ENCODE data around the gene OTUD6A. TPM values are rescaled to one million over a fixed set of nuclear protein-coding genes. Genes with fewer than 3 reads are reported as not detected.

OTUD6A gene
- total RNA-seq, 8 experiments from 2014 or later: 0.22 to 0.24 TPM; not detected in 6

DNA sequence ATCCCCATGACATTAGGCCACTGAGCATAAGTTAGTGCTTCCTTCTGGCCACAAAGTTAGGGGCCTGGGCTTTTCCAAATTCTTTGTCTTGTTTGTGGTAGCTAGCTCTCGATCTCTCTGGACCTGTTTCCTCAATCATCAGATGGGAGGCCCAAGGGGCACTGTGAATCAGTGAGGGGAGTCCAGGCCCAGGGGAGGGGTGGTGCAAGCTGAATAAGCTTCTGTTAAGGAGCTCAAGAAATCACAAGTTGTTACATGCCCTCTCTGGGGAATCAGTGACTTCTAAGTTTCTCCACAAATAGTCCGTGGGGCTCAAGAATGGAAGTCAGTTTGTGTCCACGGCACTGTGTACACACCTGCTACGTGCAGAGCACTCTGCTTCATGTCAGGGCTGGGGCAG is 27.6 kb upstream of the OTUD6A start:
- H3K4me1 ChIP-seq (replicated peaks in 1 of 2): no peaks in the 10 kb centered on the region
- no peak for ATAC-seq (replicated peaks in 6 of 8)

DNA sequence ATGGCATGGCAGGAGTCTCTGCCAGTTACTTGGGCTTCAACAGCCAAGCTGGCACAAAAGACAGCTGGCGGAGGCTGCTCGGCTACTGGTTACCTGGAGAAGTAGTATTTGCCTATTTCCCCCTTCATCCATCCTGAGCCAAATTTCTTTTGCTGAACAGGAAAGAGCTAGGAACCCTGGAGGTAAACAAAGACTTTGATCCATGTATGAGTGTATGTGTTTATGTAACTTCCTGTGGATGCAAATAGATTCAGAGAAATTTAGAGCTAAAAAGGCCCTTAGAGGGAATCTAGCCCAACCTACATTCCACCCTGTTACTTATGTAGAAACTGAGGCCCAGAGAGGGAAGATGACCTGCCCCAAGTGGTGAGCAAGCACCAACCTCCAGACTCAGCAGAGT is 23.7 kb upstream of the OTUD6A start:
- ATAC-seq (replicated peaks in 6 of 8): peak in 1 of 8 experiments; percentile 33
- Histone ChIP-seq H3K27ac (no peak overlapping the region), H3K4me1 (replicated peaks in 1 of 2) (no peaks in the 10 kb centered on the region), H3K4me3 (no peak overlapping the region)
- in situ Hi-C loops (cut with MboI; ENCODE audit: low pct_unique_long_range_greater_than_20kb in 2 of 9, low sequenced_read_pairs in 9 of 9, unreplicated experiment in 9 of 9): loop anchor here in 2 of 9 experiments (10.0 to 25.0 kb wide), 2 partner anchors 56 to 501 kb away; no protein-coding TSS in a partner anchor
- 75% methylated on average over 2 of the region's 2 CpGs; no CpG with 5 or more reads in 9 of the 10 experiments for WGBS, 10 experiments

More for the DNA sequence above, 27.6 kb upstream of the OTUD6A start:
- no peak overlapping the region for H3K27ac ChIP-seq
- 80% methylated on average over 1 of the region's 4 CpGs; no CpG with 5 or more reads in 9 of the 10 experiments for WGBS, 10 experiments
- in situ Hi-C loops (cut with MboI; ENCODE audit: low pct_unique_long_range_greater_than_20kb in 2 of 9, low sequenced_read_pairs in 9 of 9, unreplicated experiment in 9 of 9): loop anchor here in 2 of 9 experiments (10.0 to 25.0 kb wide), 2 partner anchors 60 to 497 kb away; no protein-coding TSS in a partner anchor
- H3K4me3 ChIP-seq: no peak overlapping the region

DNA sequence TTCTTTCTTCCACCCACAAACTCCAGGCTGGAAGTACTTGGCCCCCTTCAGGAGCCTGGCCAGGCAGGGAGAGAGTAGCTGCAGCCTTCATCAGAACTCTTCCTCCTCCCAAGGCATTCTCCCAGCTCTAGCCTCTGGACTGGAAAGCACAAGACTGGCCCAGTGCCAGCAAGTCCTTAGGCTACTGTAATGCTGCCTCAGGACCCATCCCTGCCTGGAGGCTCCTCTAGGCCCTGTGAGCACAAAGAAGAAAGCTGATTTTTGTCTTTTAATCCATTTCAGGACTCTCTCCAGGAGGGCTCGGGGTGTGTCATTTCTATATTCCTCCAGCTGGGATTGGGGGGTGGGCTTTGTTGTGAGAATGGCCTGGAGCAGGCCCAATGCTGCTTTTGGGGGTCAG is 23.3 kb upstream of the OTUD6A start:
- in situ Hi-C loops (cut with MboI; ENCODE audit: low pct_unique_long_range_greater_than_20kb in 2 of 9, low sequenced_read_pairs in 9 of 9, unreplicated experiment in 9 of 9): loop anchor here in 2 of 9 experiments (10.0 to 25.0 kb wide), 2 partner anchors 56 to 502 kb away; no protein-coding TSS in a partner anchor
- ATAC-seq (replicated peaks in 6 of 8): peak in 2 of 8 experiments; percentile 54 to 74
- H3K27ac ChIP-seq: no peak overlapping the region
- no peak overlapping the region for H3K4me3 ChIP-seq
- no peaks in the 10 kb centered on the region for H3K4me1 ChIP-seq (replicated peaks in 1 of 2)
- 100% methylated on average over 1 of the region's 1 CpG; no CpG with 5 or more reads in 9 of the 10 experiments for WGBS, 10 experiments

DNA sequence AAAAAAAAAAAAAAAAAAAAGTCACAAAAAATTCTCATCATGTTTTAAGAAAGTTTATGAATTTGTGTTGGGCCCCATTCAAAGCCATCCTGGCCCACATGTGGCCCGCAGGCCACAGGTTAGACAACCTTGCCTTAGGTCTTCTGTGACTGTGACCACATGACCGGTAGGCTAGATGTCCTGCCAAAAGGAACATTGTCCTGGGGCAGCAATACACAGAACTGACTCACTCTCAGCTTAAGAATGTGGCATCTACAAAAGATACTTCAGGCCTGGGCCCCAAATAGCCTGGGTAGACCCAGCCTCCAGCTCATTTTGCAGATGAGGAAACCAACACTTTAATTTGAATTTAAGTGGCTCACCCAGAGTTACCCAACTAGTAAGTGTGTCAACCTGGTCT is 22.5 kb upstream of the OTUD6A start:
- H3K27ac ChIP-seq: no peak overlapping the region
- no peaks in the 10 kb centered on the region for H3K4me1 ChIP-seq (replicated peaks in 1 of 2)
- 40 to 57% methylated on average over 1 to 2 of the region's 2 CpGs; no CpG with 5 or more reads in 8 of the 10 experiments for WGBS, 10 experiments
- ATAC-seq (replicated peaks in 6 of 8): no peak
- in situ Hi-C loops (cut with MboI; ENCODE audit: low pct_unique_long_range_greater_than_20kb in 2 of 9, low sequenced_read_pairs in 9 of 9, unreplicated experiment in 9 of 9): loop anchor here in 2 of 9 experiments (10.0 to 25.0 kb wide), 2 partner anchors 55 to 502 kb away; no protein-coding TSS in a partner anchor
- H3K4me3 ChIP-seq: no peak overlapping the region

DNA sequence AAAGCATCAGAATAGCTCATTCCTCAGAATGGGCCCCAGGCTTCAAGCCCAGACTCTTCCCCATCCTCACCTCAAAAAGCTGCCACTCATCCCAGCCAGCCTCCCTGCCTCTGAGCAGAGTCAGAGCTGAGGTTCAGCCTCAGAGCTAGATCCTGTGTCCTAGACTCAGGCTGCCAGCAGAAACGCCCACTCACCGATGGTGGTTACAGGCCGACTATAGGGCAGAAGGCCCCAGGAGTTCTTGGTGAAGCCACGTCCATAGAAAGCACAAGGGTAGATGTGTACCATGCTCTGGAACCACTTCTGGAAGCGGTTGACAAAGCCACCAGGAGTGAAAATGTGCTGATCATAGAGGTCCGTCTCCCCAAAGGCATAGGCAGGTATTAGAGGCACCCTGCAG is 20.3 kb upstream of the OTUD6A start:
- Histone ChIP-seq H3K27ac (no peak overlapping the region), H3K4me1 (replicated peaks in 1 of 2) (no peaks in the 10 kb centered on the region), H3K4me3 (no peak overlapping the region)
- ATAC-seq (replicated peaks in 6 of 8): no peak
- in situ Hi-C loops (cut with MboI; ENCODE audit: low pct_unique_long_range_greater_than_20kb in 2 of 9, low sequenced_read_pairs in 9 of 9, unreplicated experiment in 9 of 9): loop anchor here in 2 of 9 experiments (25.0 kb wide), 1 partner anchor 505 kb away; no protein-coding TSS in a partner anchor
- 34% methylated on average over 3 of the region's 6 CpGs; no CpG with 5 or more reads in 9 of the 10 experiments for WGBS, 10 experiments

DNA sequence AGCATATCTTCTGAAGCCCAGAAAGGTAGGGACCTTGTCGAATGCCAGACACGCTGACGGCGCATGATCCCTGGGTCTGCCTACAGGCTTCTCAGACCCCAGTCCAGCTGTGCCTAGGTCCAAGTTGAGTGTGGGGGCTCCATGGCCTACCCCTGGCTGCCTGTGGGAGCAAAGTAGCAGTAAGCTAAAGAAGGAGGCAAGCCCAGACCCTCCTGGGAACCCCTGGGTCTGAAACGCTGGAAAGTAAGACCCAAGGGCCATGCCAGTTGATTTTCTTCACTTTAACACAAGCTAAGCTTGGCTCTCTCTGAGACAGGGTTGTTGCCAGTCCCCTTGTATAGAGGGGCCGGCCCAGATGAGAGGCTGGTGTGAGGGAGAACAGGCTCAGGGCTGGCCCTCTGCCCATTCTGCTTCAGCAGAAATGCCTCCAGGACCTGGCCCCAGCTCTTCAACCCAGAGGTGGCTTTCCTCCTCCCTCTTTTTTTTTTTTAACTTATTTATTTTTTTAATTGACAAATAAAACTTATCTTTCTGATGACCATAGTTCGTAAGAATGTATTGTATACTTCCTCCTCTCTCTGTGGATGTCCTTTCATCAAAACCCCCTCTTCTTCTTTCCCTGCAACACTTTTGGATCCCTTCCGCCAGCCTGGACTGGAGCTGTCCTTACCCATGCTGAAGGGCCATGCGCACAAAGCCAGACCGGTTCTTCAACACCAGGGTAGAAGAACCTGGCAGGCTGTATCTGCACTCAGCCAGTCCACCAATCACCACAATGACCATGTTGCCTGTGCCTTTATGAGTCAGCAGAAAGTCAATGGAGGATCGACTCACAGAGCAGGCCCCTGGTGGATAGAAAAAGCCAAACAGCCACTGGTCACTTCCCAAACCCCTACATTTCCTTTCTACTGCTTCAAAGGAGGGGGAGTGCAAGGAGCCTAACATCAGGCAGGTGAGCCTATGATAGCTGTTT is 19.6 kb upstream of the OTUD6A start:
- Histone ChIP-seq H3K27ac (no peak overlapping the region), H3K4me3 (no peak overlapping the region), H3K4me1 (replicated peaks in 1 of 2) (no peaks in the 10 kb centered on the region)
- 20 to 100% (median 64%) methylated on average over 1 to 9 of the region's 11 CpGs; no CpG with 5 or more reads in 6 of the 10 experiments for WGBS, 10 experiments
- in situ Hi-C loops (cut with MboI; ENCODE audit: low pct_unique_long_range_greater_than_20kb in 2 of 9, low sequenced_read_pairs in 9 of 9, unreplicated experiment in 9 of 9): loop anchor here in 2 of 9 experiments (25.0 kb wide), 1 partner anchor 505 kb away; no protein-coding TSS in a partner anchor
- ATAC-seq (replicated peaks in 6 of 8): peak in 1 of 8 experiments; percentile 19

DNA sequence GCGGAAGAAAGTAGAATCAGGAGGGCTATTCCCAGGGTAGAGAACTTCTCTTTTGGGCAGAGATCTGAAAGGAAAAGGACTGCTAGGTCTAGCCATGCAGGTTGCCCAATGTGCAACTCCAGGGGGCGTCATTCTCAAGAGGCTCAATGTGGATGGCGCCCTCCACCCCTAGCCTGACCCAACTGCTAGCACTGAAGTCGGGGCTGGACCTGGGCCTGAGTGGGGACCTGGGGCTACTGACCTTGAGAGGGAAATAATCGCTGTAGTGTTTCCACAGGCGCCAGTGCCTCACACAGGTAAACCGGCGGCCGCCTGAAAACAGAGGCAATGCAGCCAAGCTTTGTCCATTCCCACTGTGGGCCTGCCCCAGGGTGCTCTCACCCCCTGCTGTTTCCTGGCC is 18.6 kb upstream of the OTUD6A start:
- no peak overlapping the region for H3K4me3 ChIP-seq
- H3K27ac ChIP-seq: no peak overlapping the region
- in situ Hi-C loops (cut with MboI; ENCODE audit: low pct_unique_long_range_greater_than_20kb in 2 of 9, low sequenced_read_pairs in 9 of 9, unreplicated experiment in 9 of 9): loop anchor here in 2 of 9 experiments (25.0 kb wide), 1 partner anchor 506 kb away; no protein-coding TSS in a partner anchor
- no peak for ATAC-seq (replicated peaks in 6 of 8)
- no CpG with 5 or more reads among the region's 9 CpGs for WGBS, 10 experiments
- H3K4me1 ChIP-seq (replicated peaks in 1 of 2): no peaks in the 10 kb centered on the region

DNA sequence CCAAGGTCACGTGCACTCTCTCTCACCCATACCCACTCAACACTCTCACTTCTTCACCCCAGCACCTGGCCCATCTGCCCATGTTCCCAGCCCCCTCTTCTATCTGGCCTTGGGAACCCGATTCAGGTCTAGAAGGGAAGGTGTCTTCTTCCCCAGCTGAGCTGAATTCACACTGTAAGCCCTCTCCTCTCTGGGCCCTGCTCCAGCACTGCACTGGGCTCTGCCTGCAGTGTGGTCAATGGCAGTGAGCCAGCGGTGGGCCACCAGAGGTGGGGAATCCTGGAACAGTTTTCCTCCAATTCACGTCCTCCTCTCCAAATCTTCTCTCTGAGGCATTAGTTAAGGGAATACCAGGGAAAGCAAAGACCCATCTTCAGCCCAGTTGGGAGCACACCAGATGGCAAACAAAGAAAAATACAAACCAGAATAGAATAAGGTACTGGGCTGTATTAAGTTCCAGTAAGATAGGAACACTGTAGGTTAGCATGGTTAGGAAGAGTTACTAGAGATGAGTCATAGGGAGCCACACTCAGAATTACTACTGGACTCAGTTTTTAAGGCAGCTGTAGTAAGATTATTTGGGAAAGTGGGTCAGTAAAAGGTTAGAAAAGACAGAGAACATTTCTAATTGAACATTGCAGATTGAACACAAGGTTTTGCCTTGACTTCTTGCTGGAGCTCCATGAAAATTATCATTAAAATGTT is 17.6 kb upstream of the OTUD6A start:
- no peak for ATAC-seq (replicated peaks in 6 of 8)
- Histone ChIP-seq H3K27ac (no peak overlapping the region), H3K4me1 (replicated peaks in 1 of 2) (no peaks in the 10 kb centered on the region), H3K4me3 (no peak overlapping the region)
- in situ Hi-C loops (cut with MboI; ENCODE audit: low pct_unique_long_range_greater_than_20kb in 2 of 9, low sequenced_read_pairs in 9 of 9, unreplicated experiment in 9 of 9): loop anchor here in 2 of 9 experiments (25.0 kb wide), 1 partner anchor 507 kb away; no protein-coding TSS in a partner anchor
- WGBS, 10 experiments: 0 to 68% (median 20%) methylated on average over 1 to 2 of the region's 4 CpGs; no CpG with 5 or more reads in 7 of the 10 experiments

DNA sequence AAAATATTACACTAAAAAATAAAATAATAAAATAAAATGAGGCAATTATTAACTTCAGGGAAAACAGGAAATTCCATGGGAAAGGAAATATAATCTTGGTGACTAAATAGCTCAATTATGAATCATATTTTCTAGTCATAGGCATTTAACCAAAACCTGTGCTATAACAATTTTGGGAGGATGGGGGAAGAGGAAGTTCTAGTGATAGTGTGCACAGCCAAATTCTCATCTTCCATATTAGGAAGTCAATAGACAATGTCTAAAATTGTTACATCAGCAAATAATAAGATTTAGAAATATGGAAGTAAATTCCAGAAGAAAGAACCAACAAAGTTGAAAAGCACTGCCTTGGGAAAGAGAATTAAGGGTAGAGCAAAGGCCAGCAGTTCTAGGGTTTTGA is 15.3 kb upstream of the OTUD6A start:
- H3K27ac ChIP-seq: no peak overlapping the region
- no peak for ATAC-seq (replicated peaks in 6 of 8)
- H3K4me3 ChIP-seq: no peak overlapping the region
- no peaks in the 10 kb centered on the region for H3K4me1 ChIP-seq (replicated peaks in 1 of 2)
- in situ Hi-C loops (cut with MboI; ENCODE audit: low pct_unique_long_range_greater_than_20kb in 2 of 9, low sequenced_read_pairs in 9 of 9, unreplicated experiment in 9 of 9): loop anchor here in 2 of 9 experiments (25.0 kb wide), 1 partner anchor 510 kb away; no protein-coding TSS in a partner anchor

DNA sequence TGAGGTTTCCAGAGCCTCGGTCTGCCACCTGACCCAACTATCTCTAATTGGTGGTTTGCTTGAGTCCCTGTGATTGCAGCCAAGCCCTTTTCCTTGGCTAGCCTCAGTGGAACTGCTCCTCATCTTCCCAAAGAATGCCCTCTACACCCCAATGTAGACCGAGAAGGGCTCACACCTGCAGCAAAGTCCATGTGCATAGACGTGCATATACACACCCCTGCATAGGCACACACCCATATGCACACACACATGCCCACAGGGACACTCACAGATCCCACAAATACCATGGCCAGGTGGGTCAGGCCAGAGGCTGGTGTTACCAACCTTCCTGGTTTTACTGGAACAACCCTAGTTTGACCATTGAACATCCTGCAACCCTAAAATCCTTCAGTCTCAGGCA is 12.9 kb upstream of the OTUD6A start:
- no peaks in the 10 kb centered on the region for H3K4me1 ChIP-seq (replicated peaks in 1 of 2)
- in situ Hi-C loops (cut with MboI; ENCODE audit: low pct_unique_long_range_greater_than_20kb in 2 of 9, low sequenced_read_pairs in 9 of 9, unreplicated experiment in 9 of 9): loop anchor here in 2 of 9 experiments (25.0 kb wide), 1 partner anchor 512 kb away; no protein-coding TSS in a partner anchor
- no peak overlapping the region for H3K27ac ChIP-seq
- 36% methylated on average over 2 of the region's 3 CpGs; no CpG with 5 or more reads in 9 of the 10 experiments for WGBS, 10 experiments
- H3K4me3 ChIP-seq: no peak overlapping the region
- ATAC-seq (replicated peaks in 6 of 8): no peak

DNA sequence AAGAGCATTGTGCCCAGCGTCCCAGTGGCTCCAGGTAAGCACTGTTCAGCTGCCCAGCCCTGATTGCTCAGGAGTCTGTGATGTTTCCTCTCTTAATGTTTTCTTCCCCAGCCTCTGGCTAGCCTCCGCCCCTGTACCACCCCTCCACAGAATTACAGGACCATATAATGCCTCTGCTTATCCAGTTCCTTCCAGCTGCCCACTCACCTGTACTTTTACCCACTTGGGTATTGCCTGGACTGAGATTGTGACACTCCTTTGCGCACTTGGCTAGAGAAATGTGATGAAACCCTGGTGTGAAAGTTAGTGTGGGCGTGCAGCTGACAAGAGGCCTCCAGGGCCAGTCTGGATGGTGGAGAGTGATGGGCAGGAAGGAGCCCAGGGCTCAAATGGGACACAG is 12.3 kb upstream of the OTUD6A start, which contains the start of gene AWAT2:
Gene AWAT2, minus strand, starts transcription at position 14 of the 400 bp plus-strand sequence. Its CDS starts 6 bp downstream, at position 8.
- Histone ChIP-seq H3K4me1 (replicated peaks in 1 of 2) (no peaks in the 10 kb centered on the region), H3K4me3 (no peak within 1 kb of the TSS), H3K27ac (no peak within 1 kb of the TSS)
- 19 to 83% (median 40%) methylated on average over 2 of the region's 4 CpGs; no CpG with 5 or more reads in 7 of the 10 experiments for WGBS, 10 experiments
- in situ Hi-C loops (cut with MboI; ENCODE audit: low pct_unique_long_range_greater_than_20kb in 2 of 9, low sequenced_read_pairs in 9 of 9, unreplicated experiment in 9 of 9): loop anchor here in 2 of 9 experiments (25.0 kb wide), 1 partner anchor 513 kb away; no protein-coding TSS in a partner anchor
- no peak for ATAC-seq (replicated peaks in 6 of 8)

DNA sequence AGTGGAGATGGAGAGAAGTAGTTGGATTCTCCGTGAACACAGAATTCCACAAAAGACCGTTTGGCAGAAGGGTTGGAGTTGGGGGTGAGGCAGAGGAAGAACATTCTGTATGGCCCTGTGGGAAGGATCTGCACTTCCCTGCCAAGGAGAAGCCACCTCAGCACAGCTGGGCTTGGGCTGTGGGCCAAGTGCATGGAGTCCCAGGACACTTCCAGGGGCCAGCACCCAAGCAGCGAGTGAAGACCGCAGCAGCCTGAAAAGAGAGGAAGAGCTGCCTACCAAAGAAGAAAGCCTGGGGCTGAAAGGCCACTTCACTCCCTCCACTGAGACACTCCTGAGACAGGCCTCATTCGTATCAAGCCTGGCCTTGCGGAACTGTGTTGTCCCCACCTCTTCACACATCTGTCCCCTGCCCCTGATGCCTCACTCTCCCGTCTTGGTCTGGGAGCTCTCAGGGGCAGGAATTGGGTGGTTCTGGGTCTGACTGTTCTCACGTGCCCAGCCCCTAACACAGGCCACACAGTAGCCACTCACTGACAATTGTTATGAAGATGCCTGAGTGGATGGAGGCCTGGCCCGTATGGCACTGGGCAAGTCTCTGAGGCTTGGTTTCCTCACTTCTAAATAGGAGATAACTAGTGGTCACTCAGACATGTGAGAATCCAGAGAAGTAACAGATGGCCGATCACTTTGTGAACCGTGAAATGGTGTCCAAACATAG is 9.2 kb upstream of the OTUD6A start:
- no peaks in the 10 kb centered on the region for H3K4me1 ChIP-seq (replicated peaks in 1 of 2)
- WGBS, 10 experiments: 12 to 56% methylated on average over 3 to 5 of the region's 11 CpGs; no CpG with 5 or more reads in 8 of the 10 experiments
- no peak for ATAC-seq (replicated peaks in 6 of 8)
- in situ Hi-C loops (cut with MboI; ENCODE audit: low pct_unique_long_range_greater_than_20kb in 2 of 9, low sequenced_read_pairs in 9 of 9, unreplicated experiment in 9 of 9): no loop called here
- H3K4me3 ChIP-seq: no peak overlapping the region
- H3K27ac ChIP-seq: no peak overlapping the region

All from motor neuron (in vitro differentiated cells).